ENCODE measurements around the gene CLTCL1. TPM values are rescaled to one million over a fixed set of nuclear protein-coding genes. Genes with fewer than 3 reads are reported as not detected.
"Not testable (repeated sequence)": the region's sequence is repeated elsewhere in the genome, so short reads cannot be mapped to it uniquely, and the experiment has no call there.

Gene CLTCL1
- total and polyA plus RNA-seq, 4 donors, result 12.3 to 20.9 (median 15.7) TPM

DNA sequence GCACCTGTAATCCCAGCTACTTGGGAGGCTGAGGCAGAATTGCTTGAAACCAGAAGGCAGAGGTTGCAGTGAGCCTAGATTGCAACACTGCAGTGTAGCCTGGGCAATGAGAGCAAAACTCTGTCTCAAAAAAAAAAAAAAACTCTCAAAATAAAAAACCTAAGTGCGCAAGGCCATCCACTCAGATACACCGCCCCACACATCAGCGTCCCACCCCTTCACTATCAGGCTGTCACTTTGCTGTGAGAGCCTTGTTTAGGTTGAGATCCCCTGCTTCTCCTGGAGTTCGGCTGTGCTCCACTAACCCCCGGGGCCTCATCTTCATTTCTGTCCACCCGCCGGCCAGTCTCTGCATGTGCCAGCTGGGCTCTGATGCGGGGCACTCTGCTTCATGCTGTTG lies 125.1 kb downstream of the CLTCL1 start:
- H3K4me1 ChIP-seq (ENCODE audit: control insufficient read depth, insufficient read depth, low read length), result peaks cover 21% of the 10 kb centered on the region
- no peak overlapping the region for H3K4me3 ChIP-seq (ENCODE audit: low read depth, low read length)
- no peak overlapping the region for H3K27ac ChIP-seq (ENCODE audit: low read depth, low read length)
- no peaks in the 10 kb centered on the region for H3K9me3 ChIP-seq (ENCODE audit: control insufficient read depth, insufficient read depth, low read length)
- peaks cover 39% of the 10 kb centered on the region for H3K27me3 ChIP-seq (ENCODE audit: control insufficient read depth, insufficient read depth, low read length)
- no peak for DNase-seq (ENCODE audit: low read depth in 4 of 6, low spot score in 6 of 6)
- H3K36me3 ChIP-seq (ENCODE audit: control insufficient read depth, insufficient read depth, low read length), result no peaks in the 10 kb centered on the region
- WGBS (ENCODE audit: insufficient coverage), result 81% methylated on average over 8 of the region's 8 CpGs

DNA sequence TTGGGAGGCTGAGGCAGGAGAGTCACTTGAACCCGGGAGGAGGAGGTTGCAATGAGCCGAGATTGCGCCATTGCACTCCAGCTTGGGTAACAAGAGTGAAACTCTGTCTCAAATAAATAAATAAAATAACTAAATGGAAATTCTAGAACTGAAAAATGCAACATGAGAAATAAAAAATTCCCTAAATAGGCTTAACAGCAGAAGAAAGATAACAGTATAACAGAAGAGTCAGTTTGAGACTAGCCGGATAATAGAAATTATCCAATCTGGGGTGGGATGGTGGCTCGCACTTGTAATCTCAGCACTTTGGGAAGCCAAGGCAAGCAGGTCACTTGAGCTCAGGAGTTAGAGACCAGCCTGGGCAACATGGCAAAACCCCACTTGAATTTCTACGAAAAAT lies 127.1 kb downstream of the CLTCL1 start:
- peaks cover 2% of the 10 kb centered on the region for H3K4me1 ChIP-seq (ENCODE audit: control insufficient read depth, insufficient read depth, low read length)
- no peak overlapping the region for H3K27ac ChIP-seq (ENCODE audit: low read depth, low read length)
- no peak overlapping the region for H3K4me3 ChIP-seq (ENCODE audit: low read depth, low read length)
- H3K9me3 ChIP-seq (ENCODE audit: control insufficient read depth, insufficient read depth, low read length), result no peaks in the 10 kb centered on the region
- WGBS (ENCODE audit: insufficient coverage), result 100% methylated on average over 2 of the region's 6 CpGs
- DNase-seq (ENCODE audit: low read depth in 4 of 6, low spot score in 6 of 6), result no peak
- peaks cover 29% of the 10 kb centered on the region for H3K27me3 ChIP-seq (ENCODE audit: control insufficient read depth, insufficient read depth, low read length)
- H3K36me3 ChIP-seq (ENCODE audit: control insufficient read depth, insufficient read depth, low read length), result no peaks in the 10 kb centered on the region

GRCh38 chr22:19158649-19159048 lies 132.9 kb downstream of the CLTCL1 start:
- not testable (repeated sequence) for H3K4me3 ChIP-seq (ENCODE audit: low read depth, low read length); H3K36me3 ChIP-seq (ENCODE audit: control insufficient read depth, insufficient read depth, low read length); H3K9me3 ChIP-seq (ENCODE audit: control insufficient read depth, insufficient read depth, low read length); DNase-seq (ENCODE audit: low read depth in 4 of 6, low spot score in 6 of 6); H3K4me1 ChIP-seq (ENCODE audit: control insufficient read depth, insufficient read depth, low read length); H3K27ac ChIP-seq (ENCODE audit: low read depth, low read length)
- WGBS (ENCODE audit: insufficient coverage), result 70% methylated on average over 3 of the region's 11 CpGs
- peaks cover 10% of the 10 kb centered on the region for H3K27me3 ChIP-seq (ENCODE audit: control insufficient read depth, insufficient read depth, low read length)

DNA sequence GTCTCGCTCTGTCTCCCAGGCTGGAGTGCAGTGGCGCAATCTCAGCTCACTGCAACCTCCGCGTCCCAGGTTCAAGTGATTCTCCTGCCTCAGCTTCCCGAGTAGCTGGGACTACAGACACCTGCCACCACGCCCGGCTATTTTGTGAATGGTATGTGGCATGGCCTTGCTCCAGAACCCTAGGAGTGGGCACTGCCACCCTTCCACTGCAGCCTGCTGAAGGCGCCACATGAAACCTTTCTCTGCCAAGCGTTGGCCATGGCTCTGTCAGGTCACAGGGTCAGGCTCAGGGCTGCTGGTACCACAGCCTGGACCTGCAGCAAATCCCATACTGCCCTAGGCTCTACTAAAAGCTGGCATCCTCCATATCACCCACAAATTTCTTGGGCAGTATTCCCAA lies 135.4 kb downstream of the CLTCL1 start:
- 82% methylated on average over 9 of the region's 9 CpGs for WGBS (ENCODE audit: insufficient coverage)
- not testable (repeated sequence) for DNase-seq (ENCODE audit: low read depth in 4 of 6, low spot score in 6 of 6); H3K9me3 ChIP-seq (ENCODE audit: control insufficient read depth, insufficient read depth, low read length); H3K27ac ChIP-seq (ENCODE audit: low read depth, low read length); H3K4me3 ChIP-seq (ENCODE audit: low read depth, low read length); H3K36me3 ChIP-seq (ENCODE audit: control insufficient read depth, insufficient read depth, low read length); H3K4me1 ChIP-seq (ENCODE audit: control insufficient read depth, insufficient read depth, low read length)
- peaks cover 27% of the 10 kb centered on the region for H3K27me3 ChIP-seq (ENCODE audit: control insufficient read depth, insufficient read depth, low read length)

DNA sequence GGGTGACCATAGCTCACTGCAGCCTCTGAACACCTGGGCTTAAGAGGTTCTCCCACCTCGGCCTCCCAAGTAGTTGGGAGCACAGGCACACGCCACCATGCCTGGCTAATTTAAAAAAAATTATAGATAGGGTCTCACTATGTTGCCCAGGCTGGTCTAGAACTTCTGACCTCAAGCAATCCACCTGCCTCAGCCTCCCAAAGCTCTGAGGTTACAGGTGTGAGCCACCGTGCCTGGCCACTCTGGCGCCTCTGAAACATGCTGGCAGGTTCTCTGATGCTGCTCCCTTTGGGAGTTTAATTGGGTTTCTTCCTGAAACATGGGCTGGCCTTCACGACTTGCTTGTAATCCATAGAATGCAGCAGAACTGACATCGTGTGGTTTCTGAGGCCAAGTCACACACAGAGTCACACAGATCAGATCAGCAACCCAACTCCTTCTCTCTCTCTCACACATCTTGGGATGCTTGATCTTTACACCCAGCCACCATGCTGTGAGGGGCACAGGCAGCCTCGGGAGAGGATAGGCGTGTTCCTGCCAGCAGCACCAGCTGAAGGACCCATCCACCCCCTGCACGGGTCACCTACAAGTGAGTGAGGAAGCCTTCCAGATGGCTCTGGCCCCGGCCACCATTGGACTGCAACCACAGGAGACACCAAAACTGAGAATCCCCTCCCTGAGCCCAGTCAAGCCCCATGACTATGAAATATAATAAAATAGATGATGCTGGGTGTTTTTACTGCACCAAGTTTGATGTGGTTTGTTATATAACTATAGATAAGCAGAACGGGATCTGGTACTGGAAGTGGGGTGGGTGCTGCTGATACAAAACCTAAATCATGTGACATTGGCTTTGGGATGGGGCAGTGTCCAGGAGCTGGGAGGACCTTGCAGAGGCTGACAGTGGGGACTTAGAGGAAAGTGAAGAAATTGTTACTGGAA lies 138.3 kb downstream of the CLTCL1 start:
- H3K27ac ChIP-seq (ENCODE audit: low read depth, low read length), result no peak overlapping the region
- no peak overlapping the region for H3K4me3 ChIP-seq (ENCODE audit: low read depth, low read length)
- no peaks in the 10 kb centered on the region for H3K9me3 ChIP-seq (ENCODE audit: control insufficient read depth, insufficient read depth, low read length)
- H3K27me3 ChIP-seq (ENCODE audit: control insufficient read depth, insufficient read depth, low read length), result peaks cover 46% of the 10 kb centered on the region
- 66% methylated on average over 8 of the region's 11 CpGs for WGBS (ENCODE audit: insufficient coverage)
- peaks cover 5% of the 10 kb centered on the region for H3K4me1 ChIP-seq (ENCODE audit: control insufficient read depth, insufficient read depth, low read length)
- H3K36me3 ChIP-seq (ENCODE audit: control insufficient read depth, insufficient read depth, low read length), result no peaks in the 10 kb centered on the region
- no peak for DNase-seq (ENCODE audit: low read depth in 4 of 6, low spot score in 6 of 6)

- peaks cover 62% of the 10 kb centered on the region for H3K27me3 ChIP-seq (ENCODE audit: control insufficient read depth, insufficient read depth, low read length)
- no peak for DNase-seq (ENCODE audit: low read depth in 4 of 6, low spot score in 6 of 6)
- H3K4me3 ChIP-seq (ENCODE audit: low read depth, low read length), result no peak overlapping the region
- 51% methylated on average over 10 of the region's 10 CpGs for WGBS (ENCODE audit: insufficient coverage)
- no peaks in the 10 kb centered on the region for H3K9me3 ChIP-seq (ENCODE audit: control insufficient read depth, insufficient read depth, low read length)
- H3K36me3 ChIP-seq (ENCODE audit: control insufficient read depth, insufficient read depth, low read length), result no peaks in the 10 kb centered on the region
- H3K27ac ChIP-seq (ENCODE audit: low read depth, low read length), result no peak overlapping the region
- peaks cover 5% of the 10 kb centered on the region for H3K4me1 ChIP-seq (ENCODE audit: control insufficient read depth, insufficient read depth, low read length)
Measured at GRCh38 chr22:19151329-19152191, 140.0 kb downstream of the CLTCL1 start.

GRCh38 chr22:19150482-19151328 lies 140.8 kb downstream of the CLTCL1 start:
- Histone ChIP-seq H3K9me3 (ENCODE audit: control insufficient read depth, insufficient read depth, low read length) (no peaks in the 10 kb centered on the region), H3K27me3 (ENCODE audit: control insufficient read depth, insufficient read depth, low read length) (peaks cover 62% of the 10 kb centered on the region), H3K27ac (ENCODE audit: low read depth, low read length) (no peak overlapping the region), H3K36me3 (ENCODE audit: control insufficient read depth, insufficient read depth, low read length) (no peaks in the 10 kb centered on the region), H3K4me1 (ENCODE audit: control insufficient read depth, insufficient read depth, low read length) (peaks cover 5% of the 10 kb centered on the region), H3K4me3 (ENCODE audit: low read depth, low read length) (no peak overlapping the region)
- WGBS (ENCODE audit: insufficient coverage), result 5% methylated on average over 64 of the region's 68 CpGs
- DNase-seq (ENCODE audit: low read depth in 4 of 6, low spot score in 6 of 6), result no peak

DNA sequence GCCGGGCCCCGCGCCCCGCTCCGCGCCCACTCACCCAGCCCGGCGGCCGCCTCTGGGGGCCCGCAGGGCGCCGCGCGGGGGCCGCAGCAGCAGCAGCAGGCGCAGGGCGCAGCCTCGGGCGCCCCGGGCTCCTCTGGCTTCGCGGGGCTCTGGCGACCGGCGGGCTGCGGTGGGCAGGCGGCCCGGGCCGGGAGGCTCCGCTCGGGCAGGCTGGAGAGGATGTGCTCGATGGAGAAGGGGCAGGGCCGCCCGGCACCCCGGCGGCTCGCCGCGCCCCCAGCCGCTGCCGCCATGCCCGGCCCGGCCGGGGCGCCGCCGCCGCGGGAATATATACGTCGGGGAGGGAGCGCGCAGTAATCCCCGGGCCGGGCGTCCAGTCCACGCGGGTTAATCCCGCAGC lies 141.5 kb downstream of the CLTCL1 start, which contains the start of gene GSC2:
GSC2 (minus strand) TSS at position 302 of the 400 bp plus-strand sequence; CDS start at position 293, 9 bp downstream.
- H3K36me3 ChIP-seq (ENCODE audit: control insufficient read depth, insufficient read depth, low read length), result no peaks in the 10 kb centered on the region
- peaks cover 59% of the 10 kb centered on the region for H3K27me3 ChIP-seq (ENCODE audit: control insufficient read depth, insufficient read depth, low read length)
- H3K9me3 ChIP-seq (ENCODE audit: control insufficient read depth, insufficient read depth, low read length), result no peaks in the 10 kb centered on the region
- H3K4me3 ChIP-seq (ENCODE audit: low read depth, low read length), result no peak within 1 kb of the TSS
- DNase-seq (ENCODE audit: low read depth in 4 of 6, low spot score in 6 of 6), result no peak
- no peak within 1 kb of the TSS for H3K27ac ChIP-seq (ENCODE audit: low read depth, low read length)
- peaks cover 5% of the 10 kb centered on the region for H3K4me1 ChIP-seq (ENCODE audit: control insufficient read depth, insufficient read depth, low read length)
- under 1% methylated on average over 59 of the region's 59 CpGs for WGBS (ENCODE audit: insufficient coverage)

All from spinal cord (tissue), 10 donors.